HG03558 (cell line): ENCODE data around the gene NUDCD3.
A peak's percentile ranks its signal among the peaks of the same experiment; 100 is the strongest.

Experiments
- ATAC-seq: cut with Tn5 transposase; IDR thresholded peaks from one replicate; pipeline ENCODE4 v1.9.1; 2021; ENCODE audit warnings: moderate number of reproducible peaks; ENCODE audit not compliant: unreplicated experiment; ENCODE audit errors: extremely low read depth

The NUDCD3 gene

GRCh38 chr7:44484482-44485313 is 5.8 kb downstream of the NUDCD3 start:
- no peak for ATAC-seq

- ATAC-seq, result no peak
These were observed 7.7 kb downstream of the NUDCD3 start for GRCh38 chr7:44482502-44483485.

- ATAC-seq, result no peak
These were observed 12.5 kb downstream of the NUDCD3 start for GRCh38 chr7:44477938-44478337.

GRCh38 chr7:44477063-44477830 is 13.2 kb downstream of the NUDCD3 start:
- no peak for ATAC-seq

- ATAC-seq, result no peak
These were observed 14.1 kb downstream of the NUDCD3 start for GRCh38 chr7:44476313-44476712.

GRCh38 chr7:44473295-44473694 is 17.2 kb downstream of the NUDCD3 start:
- no peak for ATAC-seq

- ATAC-seq, result no peak
These were observed 17.6 kb downstream of the NUDCD3 start for GRCh38 chr7:44472843-44473242.

- no peak for ATAC-seq
These were observed 18.6 kb downstream of the NUDCD3 start for GRCh38 chr7:44471850-44472249.

- no peak for ATAC-seq
These were observed 19.0 kb downstream of the NUDCD3 start for GRCh38 chr7:44471436-44471835.

- ATAC-seq, result no peak
These were observed 19.7 kb downstream of the NUDCD3 start for GRCh38 chr7:44470628-44471245.

GRCh38 chr7:44470135-44470479 is 20.4 kb downstream of the NUDCD3 start:
- no peak for ATAC-seq

GRCh38 chr7:44469461-44470134 is 20.9 kb downstream of the NUDCD3 start:
- ATAC-seq, result no peak

GRCh38 chr7:44467217-44467548 is 23.3 kb downstream of the NUDCD3 start:
- no peak for ATAC-seq

- ATAC-seq, result no peak
These were observed 23.9 kb downstream of the NUDCD3 start for GRCh38 chr7:44466300-44467216.

GRCh38 chr7:44465490-44465889 is 25.0 kb downstream of the NUDCD3 start:
- ATAC-seq, result no peak

- no peak for ATAC-seq
These were observed 27.2 kb downstream of the NUDCD3 start for GRCh38 chr7:44463169-44463808.

- no peak for ATAC-seq
These were observed 29.1 kb downstream of the NUDCD3 start for GRCh38 chr7:44461387-44461786.

GRCh38 chr7:44460325-44460724 is 30.1 kb downstream of the NUDCD3 start:
- ATAC-seq, result peak; percentile 94
